HG02588 (cell line): ENCODE results near the gene TMC6.
A peak's percentile ranks its signal among the peaks of the same experiment; 100 is the strongest.
"Not testable (repeated sequence)": the region's sequence is repeated elsewhere in the genome, so short reads cannot be mapped to it uniquely, and the experiment has no call there.

Source experiments
- ATAC-seq: cut with Tn5 transposase; IDR thresholded peaks from one replicate; pipeline ENCODE4 v1.9.1; 2021; ENCODE audit warnings: mild to moderate bottlenecking, moderate library complexity; ENCODE audit not compliant: unreplicated experiment

The TMC6 gene

DNA sequence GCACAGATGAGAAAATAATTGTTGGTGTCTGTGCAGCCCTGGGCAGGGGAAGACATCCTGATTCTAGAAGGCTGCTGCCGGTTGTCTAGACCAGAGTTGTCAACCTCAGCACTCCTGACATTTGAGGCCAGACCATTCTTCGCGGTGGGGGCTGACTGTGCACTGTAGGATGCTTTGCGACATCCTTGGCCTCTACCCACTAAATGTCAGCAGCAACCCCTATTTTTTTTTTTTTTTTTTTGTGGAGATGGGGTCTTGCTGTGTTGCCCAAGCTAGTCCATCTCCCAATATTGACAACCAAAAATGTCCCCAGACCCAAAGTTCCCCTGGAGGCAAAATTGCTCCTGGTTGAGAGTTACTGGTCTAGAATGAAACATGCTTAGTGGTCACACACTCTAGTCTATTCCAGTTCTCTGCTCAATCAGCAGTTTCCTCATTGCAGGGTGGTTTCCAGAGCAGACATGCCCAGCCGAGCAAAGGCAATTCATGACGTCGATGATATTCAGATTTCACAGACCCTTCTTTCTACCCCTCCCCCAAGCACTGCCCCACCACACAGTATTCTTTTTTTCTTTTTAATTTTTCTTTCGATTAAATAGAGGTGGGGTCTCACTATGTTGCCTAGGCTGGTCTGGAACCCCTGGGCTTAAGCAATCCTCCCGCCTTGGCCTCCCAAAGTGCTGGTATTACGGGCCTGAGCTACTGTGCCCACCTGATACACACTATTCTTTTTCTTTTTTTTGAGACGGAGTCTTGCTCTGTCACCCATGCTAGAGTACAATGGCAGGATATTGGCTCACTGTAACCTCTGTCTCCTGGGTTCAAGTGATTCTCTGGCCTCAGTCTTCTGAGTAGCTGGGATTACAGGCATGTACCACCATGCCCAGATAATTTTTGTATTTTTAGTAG is 26.6 kb upstream of the TMC6 start:
- peak; percentile 47 for ATAC-seq

DNA sequence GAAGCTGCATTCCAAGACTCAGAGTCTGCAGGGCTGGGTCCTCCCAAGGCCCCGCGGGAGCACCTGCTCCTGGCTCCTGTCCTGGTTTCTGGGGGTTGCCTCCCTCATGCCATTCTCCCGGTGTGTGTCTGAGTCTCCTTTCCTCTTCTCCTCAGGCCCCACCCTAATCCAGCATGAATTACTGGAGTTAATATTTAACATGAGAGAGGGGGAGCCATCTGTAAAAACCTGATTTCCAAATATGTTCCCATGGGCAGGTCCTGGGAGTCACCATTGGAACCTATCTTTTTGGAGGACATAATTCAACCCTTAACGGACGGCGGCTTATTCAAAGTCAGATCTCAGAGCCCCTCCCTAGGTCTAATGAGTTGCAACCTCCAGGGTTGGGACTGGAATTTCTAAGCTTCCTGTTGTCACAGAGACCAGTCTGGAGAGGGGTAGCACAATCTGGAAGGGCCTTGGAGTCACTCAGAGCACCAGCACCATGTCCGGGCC is 23.0 kb upstream of the TMC6 start:
- no peak for ATAC-seq

DNA sequence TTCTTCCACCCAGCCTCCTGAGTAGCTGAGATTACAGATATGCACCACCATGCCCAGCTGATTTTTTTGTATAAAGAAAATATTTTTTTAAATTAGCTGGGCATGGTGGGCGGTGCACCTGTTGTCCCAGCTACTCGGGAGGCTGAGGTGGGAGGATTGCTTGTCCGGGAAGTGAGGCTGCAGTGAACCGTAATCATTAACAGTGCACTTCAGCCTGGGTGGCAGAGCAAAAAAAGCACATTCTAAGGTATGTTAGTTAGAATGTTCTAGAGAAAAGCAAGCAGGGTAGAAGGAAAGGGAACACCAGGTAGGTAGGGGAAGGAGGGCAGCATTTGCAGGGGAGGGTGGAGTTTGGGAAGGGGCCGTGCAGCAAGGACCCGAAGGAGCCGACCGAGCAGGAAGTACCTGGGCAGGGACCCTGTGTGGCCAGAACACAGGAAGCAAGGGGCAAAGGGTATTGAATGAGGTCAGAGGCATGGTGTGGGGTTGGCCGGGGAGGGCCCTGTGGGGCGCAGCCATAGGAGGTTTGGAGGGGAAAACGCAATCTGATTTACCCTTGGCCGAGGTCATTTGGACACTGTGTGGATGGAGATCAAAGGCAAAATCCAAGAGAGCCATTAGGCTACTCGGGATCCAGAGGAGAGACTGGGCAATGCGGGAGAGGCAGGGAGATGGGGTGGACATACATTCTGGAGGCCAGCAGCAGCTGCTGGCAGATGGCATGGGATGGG is 19.9 kb upstream of the TMC6 start:
- no peak for ATAC-seq

DNA sequence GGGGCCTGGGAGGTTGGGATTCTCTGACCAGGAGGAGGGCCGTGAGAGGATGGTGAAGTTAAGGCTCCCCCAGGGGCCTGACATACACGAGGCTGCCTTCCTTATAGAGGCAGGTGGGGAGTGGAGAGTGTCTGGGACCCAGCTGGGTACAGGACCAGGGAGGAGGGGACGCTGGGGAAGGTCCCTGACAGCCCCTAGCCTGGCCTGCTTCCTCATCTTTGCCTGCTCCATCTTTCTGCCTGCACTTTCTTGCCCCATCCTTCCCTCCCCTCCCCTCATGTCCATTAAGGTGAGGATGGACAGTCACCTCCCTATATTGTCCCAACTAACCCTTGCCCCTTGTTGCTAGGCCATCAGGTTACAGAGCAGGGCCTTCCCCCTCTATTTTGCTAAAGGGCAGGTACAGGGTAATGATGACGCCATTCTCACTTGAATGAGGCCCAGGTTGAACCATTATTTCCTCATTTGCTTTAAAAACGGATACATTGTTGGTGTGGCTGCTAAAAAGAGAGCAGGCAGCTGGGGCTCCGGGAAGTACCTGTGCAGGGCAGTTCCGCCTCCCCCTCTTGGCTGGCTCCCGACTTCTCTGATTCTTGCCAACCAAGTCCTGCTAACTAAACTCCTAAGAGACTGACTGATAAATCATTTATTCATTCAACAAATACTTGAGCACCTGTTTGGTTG is 18.9 kb upstream of the TMC6 start:
- ATAC-seq = peak; percentile 43

DNA sequence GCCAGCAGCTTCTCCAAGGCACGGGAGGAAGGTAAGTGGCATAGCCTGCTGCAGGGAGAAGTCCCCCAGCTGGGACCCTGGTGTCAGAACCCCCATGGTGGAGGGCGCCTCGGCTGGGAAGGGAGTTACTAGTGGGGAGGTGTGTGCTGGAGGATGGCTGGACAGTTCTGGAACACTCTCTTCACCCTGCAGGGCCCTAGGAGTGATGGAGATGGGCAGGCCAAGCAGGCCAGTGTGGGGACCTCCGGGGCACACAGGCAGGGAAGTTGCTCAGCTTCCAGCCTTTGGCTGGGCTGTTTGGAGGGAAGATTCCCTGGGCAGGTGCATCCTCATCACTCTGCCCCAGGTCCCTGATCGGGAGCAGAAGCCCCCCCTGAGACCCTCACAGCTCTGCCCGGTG is 18.3 kb upstream of the TMC6 start:
- no peak for ATAC-seq

DNA sequence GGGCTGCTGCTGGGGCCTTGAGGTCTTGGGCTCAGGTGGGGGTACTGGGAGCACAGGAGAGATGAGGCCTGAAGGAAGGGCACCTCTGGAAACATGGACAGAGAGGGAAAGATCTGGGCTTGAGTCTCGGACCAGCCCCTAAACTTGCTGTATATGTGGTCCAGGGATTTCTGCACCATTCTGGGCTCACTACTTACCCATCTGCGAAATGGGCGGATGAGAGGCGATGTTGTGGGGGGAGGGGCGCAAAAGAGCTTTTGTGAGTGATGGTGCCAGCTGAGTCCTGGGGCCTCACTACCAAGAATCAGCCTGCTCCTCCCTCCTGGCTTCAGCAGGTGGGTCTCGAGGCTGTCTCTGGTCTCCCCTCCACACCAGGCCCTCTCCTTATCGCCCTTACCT is 17.9 kb upstream of the TMC6 start:
- no peak for ATAC-seq

DNA sequence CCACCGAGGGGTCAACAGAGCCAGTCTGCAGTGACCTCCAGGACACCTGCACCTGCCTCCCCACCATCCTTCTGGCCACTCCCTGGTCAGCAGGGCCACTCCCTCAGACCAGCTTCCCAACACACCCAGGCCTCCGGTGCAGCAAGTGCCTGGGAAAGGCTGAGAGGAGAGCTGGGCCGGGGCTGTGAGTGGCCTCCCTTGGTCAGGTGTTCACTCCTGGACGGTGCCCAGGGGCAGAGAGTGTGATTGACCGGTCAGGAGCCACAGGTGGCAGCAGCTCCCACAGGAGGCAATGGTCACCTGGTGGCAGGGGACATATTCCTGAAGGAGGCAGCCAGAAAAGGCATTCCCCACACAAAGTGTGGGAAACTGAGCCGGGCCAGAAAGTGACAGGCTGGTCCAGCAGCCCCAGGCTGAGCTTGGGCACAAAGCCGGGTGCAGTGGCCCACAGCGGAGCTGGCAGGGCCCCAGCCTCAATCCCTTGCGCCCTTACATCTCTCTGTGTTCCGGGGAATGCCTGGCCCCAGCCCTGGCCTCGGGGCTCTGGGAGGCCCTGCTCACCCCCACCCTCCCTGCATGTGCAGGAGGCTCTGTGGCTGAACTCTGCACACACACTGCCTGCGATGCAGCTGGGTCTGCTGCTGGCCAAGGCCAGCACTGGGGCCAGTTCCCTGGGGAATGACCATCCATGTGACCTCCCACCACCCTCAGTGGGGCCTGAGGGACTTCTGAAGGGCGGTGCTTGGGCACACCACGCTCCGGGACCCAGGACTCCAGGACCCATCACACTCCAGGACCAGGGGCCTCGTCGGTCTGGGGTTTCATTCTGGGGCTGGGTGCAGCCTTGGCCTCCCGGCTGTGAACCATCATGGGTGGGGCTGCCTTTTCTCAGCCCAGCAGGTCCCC is 16.4 kb upstream of the TMC6 start:
- no peak for ATAC-seq

DNA sequence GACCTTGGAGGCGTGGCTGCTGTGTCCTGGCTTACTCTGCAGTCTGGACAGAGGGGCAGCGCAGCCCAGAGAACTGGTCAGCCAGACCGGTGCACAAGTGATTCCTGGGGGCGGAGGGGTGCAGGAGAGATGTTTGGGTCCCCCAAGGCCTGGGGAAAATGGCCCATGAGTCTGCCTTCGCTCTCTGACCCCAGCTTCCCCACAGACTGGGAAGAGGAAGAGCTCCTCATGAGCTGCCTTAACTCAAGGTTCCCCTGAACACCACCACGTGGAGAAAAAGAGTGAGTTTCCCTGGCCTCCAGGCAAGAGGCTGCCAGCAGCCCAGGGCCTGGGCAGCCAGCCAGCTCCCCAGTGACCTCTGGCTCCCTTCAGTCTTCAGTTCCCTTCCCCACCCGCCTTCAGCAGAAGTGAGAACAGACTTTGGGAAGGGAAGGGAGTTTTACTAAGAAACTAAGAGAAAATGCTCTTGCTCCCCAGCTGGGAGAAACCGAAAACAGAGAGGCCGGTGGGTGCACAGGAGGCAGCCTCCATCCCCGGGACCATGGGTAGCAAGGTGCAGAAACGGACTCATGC is 15.7 kb upstream of the TMC6 start:
- ATAC-seq = no peak

DNA sequence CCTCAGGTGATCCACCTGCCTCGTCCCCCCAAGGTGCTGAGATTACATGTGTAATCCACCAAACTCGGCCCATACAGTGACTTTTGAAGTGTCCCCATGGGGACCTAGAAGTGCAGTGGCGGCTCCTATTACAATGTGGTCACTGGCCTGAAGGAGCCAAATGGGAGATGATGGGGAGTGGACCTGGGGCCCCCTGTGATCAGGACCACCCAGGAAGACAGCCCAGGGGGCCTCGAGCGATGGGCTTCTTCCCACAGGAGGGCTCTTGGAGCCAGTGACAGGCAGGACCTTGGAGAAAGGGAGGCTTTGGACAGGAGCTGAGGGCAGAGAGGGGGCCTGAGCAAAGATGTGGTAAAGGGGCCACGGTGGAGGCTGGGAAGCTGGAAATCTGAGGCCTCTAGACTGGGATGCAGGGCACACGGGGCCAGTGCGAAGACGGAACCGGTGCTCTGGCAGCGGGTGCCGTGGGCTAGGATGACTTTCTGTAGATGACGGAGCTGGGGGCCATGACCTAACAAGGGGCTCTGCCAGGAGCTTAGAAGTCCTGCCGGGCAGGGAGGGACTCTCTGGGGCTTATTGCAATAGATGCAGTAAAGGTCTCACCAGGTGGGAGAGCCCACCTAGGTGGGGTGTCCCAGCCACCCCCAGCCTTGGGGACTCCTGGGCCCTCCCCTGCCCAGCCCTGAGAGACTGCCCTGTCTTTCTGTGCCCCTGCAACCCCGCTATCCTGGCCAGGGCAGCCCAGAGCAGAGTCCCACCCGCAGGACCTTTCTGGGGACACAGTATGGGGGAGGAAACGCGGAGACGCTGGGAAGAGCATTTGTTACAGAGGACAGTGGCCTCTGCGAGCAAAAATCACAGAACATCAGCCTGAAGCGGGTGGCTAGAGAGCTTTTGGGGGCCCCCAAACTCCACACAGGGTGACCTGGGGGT is 14.9 kb upstream of the TMC6 start:
- no peak for ATAC-seq

DNA sequence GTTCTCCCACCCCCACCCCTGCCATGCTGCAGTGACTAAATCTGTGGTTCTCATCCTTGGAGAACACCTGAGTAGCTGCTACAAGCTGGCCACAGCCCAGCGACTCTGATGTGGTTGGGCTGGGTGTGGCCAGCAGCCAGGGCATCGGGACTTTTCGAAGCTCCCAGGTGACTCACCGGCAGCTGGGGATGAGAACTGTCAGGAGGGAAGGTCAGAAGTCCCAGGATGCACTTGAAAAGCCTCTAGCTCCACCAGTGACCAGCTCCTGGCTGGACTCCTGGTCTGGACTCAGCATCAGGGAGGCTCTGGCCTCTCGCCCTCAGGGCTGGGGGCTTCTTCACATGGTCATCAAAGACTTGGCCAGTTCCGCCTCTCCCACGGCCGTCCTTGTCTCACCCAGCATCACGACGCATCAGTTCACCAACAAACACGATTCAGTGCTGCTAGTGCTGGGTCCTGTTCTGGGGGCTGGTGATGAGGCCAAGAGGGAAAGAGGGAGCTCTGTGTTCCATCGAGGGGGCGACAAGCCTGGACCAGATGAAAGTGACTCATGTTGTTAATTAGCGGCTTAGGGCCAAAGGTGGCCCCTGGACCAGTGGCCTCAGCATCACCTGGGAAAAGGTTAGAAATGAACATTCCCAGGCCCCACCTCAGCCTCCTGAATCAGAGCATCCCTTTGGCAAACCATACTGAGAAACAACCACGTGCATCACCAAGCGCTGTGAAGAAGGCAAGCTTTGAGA is 13.7 kb upstream of the TMC6 start:
- no peak for ATAC-seq

DNA sequence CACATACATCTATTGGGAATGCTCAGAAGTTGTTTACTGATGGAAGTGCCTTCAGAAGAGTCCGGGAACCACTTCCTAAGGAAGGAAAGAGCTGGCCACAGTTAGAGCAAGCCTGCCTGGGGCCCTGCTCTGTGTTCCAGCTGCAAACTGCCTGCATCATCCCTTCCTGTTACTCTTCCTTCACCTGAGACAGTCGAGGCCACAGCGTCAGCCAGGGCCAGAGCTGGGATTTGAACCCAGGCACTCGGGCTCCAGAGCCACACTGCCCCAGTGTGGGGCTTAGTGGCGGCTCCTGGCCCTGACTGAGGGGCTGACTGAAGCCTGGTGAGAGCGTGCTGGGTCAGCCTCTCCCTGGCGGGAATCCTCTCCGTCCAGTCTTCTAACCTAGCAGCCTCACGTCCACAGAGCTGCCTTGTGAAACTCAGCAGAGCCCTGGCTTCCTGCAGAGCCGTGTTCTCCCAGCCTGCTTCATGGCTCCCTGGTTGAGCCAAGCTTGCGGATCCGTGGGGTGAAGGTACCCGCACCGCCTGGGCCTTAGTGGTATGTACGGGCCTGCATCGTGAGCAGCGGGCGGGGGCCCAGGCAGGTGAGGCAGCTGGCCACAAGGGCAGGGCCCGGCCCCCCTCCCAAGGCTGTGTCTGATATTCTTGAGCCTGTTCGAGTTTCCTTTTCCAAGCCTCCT is 13.0 kb upstream of the TMC6 start:
- no peak for ATAC-seq

DNA sequence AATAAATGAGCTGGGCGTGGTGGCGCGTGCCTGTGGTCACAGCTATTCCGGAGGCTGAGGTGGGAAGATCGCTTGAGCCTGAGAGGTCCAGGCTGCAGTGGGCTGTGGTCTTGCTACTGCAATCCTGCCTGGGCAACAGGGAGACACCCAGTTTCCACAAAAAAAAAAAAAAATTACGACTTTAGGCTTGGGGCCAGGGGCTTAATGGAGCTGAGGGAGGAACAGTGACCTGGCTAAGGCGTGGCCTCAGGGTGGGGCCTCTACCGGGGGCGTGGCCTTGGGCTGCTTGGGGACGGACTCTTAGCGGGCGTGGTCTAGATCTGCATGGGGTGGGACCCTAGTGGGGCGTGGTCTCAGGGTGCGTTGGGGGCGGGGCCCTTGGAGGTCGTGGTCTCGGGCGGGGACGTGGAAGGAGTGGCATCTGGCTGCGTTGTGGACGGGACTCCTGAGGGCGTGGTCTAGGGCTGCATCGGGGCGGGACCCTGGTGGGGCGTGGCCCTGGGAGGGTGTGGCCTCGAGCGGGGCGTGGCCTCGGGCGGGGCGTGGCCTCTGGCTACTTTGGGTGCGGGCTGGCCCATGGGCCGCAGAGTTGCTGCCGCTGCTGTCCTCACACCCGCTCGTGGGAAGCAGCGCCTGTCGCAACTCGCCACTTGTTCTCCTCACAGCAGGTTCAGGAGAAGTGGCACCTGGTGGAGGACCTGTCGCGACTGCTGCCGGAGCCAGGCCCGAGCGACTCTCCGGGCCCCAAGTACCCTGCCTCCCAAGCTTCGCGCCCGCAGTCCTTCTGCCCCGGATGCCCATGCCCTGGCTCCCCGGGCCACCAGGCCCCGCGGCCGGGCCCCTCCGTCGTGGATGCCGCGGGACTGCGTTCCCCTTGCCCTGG is 11.9 kb upstream of the TMC6 start:
- ATAC-seq = peak; percentile 55

DNA sequence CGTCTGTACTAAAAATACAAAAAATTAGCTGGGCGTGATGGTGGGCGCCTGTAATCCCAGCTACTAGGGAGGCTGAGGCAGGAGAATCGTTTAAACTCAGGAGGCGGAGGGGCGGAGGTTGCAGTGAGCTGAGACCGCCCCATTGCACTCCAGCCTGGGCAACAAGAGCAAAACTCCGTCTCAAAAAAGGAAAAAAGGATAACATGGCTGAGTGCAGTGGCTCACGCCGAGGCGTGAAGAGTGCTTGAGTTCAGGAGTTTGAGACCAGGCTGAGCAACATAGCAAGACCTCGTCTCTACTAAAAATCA is 11.3 kb upstream of the TMC6 start:
- ATAC-seq = not testable (repeated sequence)

DNA sequence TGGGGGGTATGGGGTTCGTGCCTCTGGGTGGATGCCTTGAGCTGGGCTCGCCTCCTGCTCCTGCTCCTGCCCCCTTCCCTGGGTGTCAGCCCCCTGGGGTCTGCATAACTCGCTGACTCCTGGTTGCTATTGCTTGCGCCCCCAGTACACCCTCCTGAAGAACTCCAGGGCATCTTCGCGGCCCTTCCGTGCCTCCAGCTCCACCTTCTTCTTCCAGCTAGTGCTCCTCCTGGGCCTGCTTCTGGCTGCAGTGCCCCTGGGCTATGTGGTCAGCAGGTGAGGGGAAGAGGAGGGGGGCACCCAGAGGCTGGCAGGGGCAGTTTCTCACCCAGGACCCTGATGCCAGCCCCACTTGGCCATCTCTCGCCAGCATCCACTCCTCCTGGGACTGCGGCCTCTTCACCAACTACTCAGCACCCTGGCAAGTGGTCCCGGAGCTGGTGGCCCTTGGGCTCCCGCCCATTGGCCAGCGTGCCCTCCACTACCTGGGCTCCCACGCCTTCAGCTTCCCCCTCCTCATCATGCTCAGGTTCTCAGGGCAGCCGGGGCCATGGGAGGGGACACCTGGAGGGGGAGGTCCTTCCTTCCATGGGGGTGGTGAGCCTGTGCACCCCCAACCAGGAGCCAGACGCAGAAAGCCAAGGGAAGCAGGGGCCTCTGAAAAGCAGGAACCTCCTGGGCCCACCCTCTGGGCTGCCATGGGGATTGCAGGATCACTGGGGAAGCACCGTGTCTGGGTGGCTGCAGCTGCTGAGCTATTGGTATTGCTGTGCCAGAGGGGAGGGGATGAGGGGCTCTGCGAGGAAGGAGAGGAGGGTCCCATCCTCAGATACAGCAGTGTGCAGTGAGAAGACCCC is 9.9 kb upstream of the TMC6 start:
- no peak for ATAC-seq

DNA sequence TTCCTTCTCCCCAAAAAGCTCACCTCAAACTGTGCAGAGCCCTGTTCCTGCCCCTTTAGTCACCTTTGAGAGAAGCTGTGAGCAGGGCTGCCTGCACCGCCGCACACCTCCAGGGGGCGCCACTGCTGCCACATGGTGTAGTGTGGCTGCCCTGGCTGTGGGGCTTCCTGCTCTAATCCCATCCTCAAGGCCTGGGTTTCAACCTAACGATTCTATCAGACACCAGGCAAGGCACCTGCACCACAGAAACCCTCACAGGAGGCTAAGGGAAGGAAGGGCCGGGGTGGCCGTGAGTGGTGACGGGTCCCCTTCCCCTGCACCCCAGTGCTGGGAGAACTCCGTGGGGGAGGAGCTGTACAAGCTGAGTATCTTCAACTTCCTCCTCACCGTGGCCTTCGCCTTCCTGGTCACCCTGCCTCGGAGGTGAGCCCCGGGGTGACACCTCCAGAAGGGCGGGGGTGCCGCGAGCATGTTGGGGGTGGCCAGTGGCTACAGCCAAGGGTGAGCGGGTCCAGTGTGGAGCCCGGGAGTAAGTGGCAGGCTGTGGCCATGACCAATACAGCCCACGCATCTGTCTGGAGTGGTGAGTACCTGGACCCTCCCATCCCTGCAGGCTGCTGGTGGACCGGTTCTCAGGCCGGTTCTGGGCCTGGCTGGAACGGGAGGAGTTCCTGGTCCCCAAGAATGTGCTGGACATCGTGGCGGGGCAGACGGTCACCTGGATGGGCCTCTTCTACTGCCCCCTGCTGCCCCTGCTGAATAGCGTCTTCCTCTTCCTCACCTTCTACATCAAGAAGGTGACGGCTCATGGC is 9.0 kb upstream of the TMC6 start:
- no peak for ATAC-seq
